GM21737 (cell line): ENCODE results near the gene PRRG3.

Experiments used
- ATAC-seq: cut with Tn5 transposase; IDR thresholded peaks from one replicate; pipeline ENCODE4 v1.9.1; 2021; ENCODE audit warnings: mild to moderate bottlenecking, moderate library complexity; ENCODE audit not compliant: unreplicated experiment

PRRG3 gene

GRCh38 chrX:151704041-151704663 lies 8.9 kb downstream of the PRRG3 start:
- no peak for ATAC-seq

GRCh38 chrX:151708821-151709220 lies 13.6 kb downstream of the PRRG3 start:
- ATAC-seq, result no peak

- ATAC-seq, result no peak
Measured at GRCh38 chrX:151710457-151710856, 15.2 kb downstream of the PRRG3 start.

- ATAC-seq, result no peak
Measured at GRCh38 chrX:151711154-151711553, 15.9 kb downstream of the PRRG3 start.

- no peak for ATAC-seq
Measured at GRCh38 chrX:151711787-151712186, 16.5 kb downstream of the PRRG3 start.

GRCh38 chrX:151712253-151712652 lies 17.0 kb downstream of the PRRG3 start:
- ATAC-seq, result no peak

- no peak for ATAC-seq
Measured at GRCh38 chrX:151713849-151714248, 18.6 kb downstream of the PRRG3 start.

GRCh38 chrX:151714362-151714761 lies 19.1 kb downstream of the PRRG3 start:
- no peak for ATAC-seq

GRCh38 chrX:151715752-151716151 lies 20.5 kb downstream of the PRRG3 start, which contains the start of gene FATE1:
Gene FATE1, plus strand, starts transcription at chrX:151716035. Its CDS starts 85 bp downstream, at chrX:151716120.
- ATAC-seq, result no peak

- ATAC-seq, result no peak
Measured at GRCh38 chrX:151722241-151722846, 27.1 kb downstream of the PRRG3 start.

- ATAC-seq, result no peak
Measured at GRCh38 chrX:151723156-151723760, 28.0 kb downstream of the PRRG3 start.

GRCh38 chrX:151724563-151725337 lies 29.5 kb downstream of the PRRG3 start:
- no peak for ATAC-seq

- no peak for ATAC-seq
Measured at GRCh38 chrX:151725338-151725614, 30.0 kb downstream of the PRRG3 start.

GRCh38 chrX:151726751-151727150 lies 31.5 kb downstream of the PRRG3 start:
- ATAC-seq, result no peak

- ATAC-seq, result no peak
Measured at GRCh38 chrX:151727346-151727745, 32.1 kb downstream of the PRRG3 start.

- no peak for ATAC-seq
Measured at GRCh38 chrX:151729056-151729725, 33.9 kb downstream of the PRRG3 start.

GRCh38 chrX:151734446-151734845 lies 39.2 kb downstream of the PRRG3 start, which contains the start of gene CNGA2:
Gene CNGA2, plus strand, starts transcription at chrX:151734746. Its CDS starts 3,738 bp downstream, at chrX:151738484.
- ATAC-seq, result no peak

- ATAC-seq, result no peak
Measured at GRCh38 chrX:151735219-151735618, 40.0 kb downstream of the PRRG3 start.

GRCh38 chrX:151736685-151737084 lies 41.4 kb downstream of the PRRG3 start:
- no peak for ATAC-seq

GRCh38 chrX:151737494-151737893 lies 42.2 kb downstream of the PRRG3 start:
- no peak for ATAC-seq

- ATAC-seq, result no peak
Measured at GRCh38 chrX:151738751-151739150, 43.5 kb downstream of the PRRG3 start.
